GM18519 (cell line): Measurements from ENCODE around the gene PRKCZ.
"Not testable (repeated sequence)": the region's sequence is repeated elsewhere in the genome, so short reads cannot be mapped to it uniquely, and the experiment has no call there.

Experiments used
- ATAC-seq: cut with Tn5 transposase; IDR thresholded peaks from one replicate; pipeline ENCODE4 v1.9.1; 2021; ENCODE audit warnings: mild to moderate bottlenecking, moderate library complexity; ENCODE audit not compliant: unreplicated experiment, low FRiP score

PRKCZ gene

GRCh38 chr1:2110738-2111673 is 60.8 kb downstream of the PRKCZ start:
- ATAC-seq: no peak

GRCh38 chr1:2111674-2112035 is 61.4 kb downstream of the PRKCZ start:
- ATAC-seq: no peak

- no peak for ATAC-seq
These were observed 62.1 kb downstream of the PRKCZ start for GRCh38 chr1:2112280-2112701.

GRCh38 chr1:2113620-2114135 is 63.5 kb downstream of the PRKCZ start:
- ATAC-seq: no peak

GRCh38 chr1:2114635-2115007 is 64.4 kb downstream of the PRKCZ start:
- ATAC-seq: not testable (repeated sequence)

- no peak for ATAC-seq
These were observed 64.9 kb downstream of the PRKCZ start for GRCh38 chr1:2115008-2115641.

GRCh38 chr1:2115702-2116341 is 65.6 kb downstream of the PRKCZ start:
- no peak for ATAC-seq

- ATAC-seq: no peak
These were observed 69.7 kb downstream of the PRKCZ start for GRCh38 chr1:2119886-2120285.

- no peak for ATAC-seq
These were observed 71.0 kb downstream of the PRKCZ start for GRCh38 chr1:2121101-2121691.

- ATAC-seq: not testable (repeated sequence)
These were observed 71.6 kb downstream of the PRKCZ start for GRCh38 chr1:2121794-2122193.

GRCh38 chr1:2124446-2125198 is 74.4 kb downstream of the PRKCZ start:
- ATAC-seq: no peak

GRCh38 chr1:2125350-2126211 is 75.4 kb downstream of the PRKCZ start:
- no peak for ATAC-seq

- ATAC-seq: no peak
These were observed 76.3 kb downstream of the PRKCZ start for GRCh38 chr1:2126331-2127186.

GRCh38 chr1:2127187-2128145 is 77.3 kb downstream of the PRKCZ start:
- ATAC-seq: no peak

- ATAC-seq: no peak
These were observed 78.1 kb downstream of the PRKCZ start for GRCh38 chr1:2128189-2128901.

GRCh38 chr1:2129256-2129943 is 79.2 kb downstream of the PRKCZ start:
- no peak for ATAC-seq
